NCI-H748 treated with DMSO at 0.1 percent for 48 hours (cell line): ENCODE results near the gene TBC1D4.

ENCODE experiments used
- DNase-seq: peaks from one replicate; lab custom pipeline; 2025; lab: John Stamatoyannopoulos, UW

TBC1D4 gene

GRCh38 chr13:75482070-75482819 lies at the start of gene TBC1D4:
Gene TBC1D4 (minus strand): TSS chr13:75482169. CDS start chr13:75481767, 402 bp downstream.
- peak; percentile 75 for DNase-seq

- no peak for DNase-seq
Observed at GRCh38 chr13:75530549-75530961, 48.6 kb upstream of the TBC1D4 start.

- DNase-seq = no peak
Observed at GRCh38 chr13:75521956-75522355, 40.0 kb upstream of the TBC1D4 start.

GRCh38 chr13:75518439-75519088 lies 36.6 kb upstream of the TBC1D4 start:
- DNase-seq = no peak

GRCh38 chr13:75514080-75514995 lies 32.4 kb upstream of the TBC1D4 start:
- DNase-seq = no peak

- DNase-seq = no peak
Observed at GRCh38 chr13:75513271-75513670, 31.3 kb upstream of the TBC1D4 start.

- DNase-seq = no peak
Observed at GRCh38 chr13:75512253-75512652, 30.3 kb upstream of the TBC1D4 start.

GRCh38 chr13:75511051-75511625 lies 29.2 kb upstream of the TBC1D4 start:
- no peak for DNase-seq

GRCh38 chr13:75508002-75508548 lies 26.1 kb upstream of the TBC1D4 start:
- DNase-seq = no peak

- no peak for DNase-seq
Observed at GRCh38 chr13:75507027-75508001, 25.3 kb upstream of the TBC1D4 start.

- DNase-seq = no peak
Observed at GRCh38 chr13:75506018-75506417, 24.0 kb upstream of the TBC1D4 start.

- no peak for DNase-seq
Observed at GRCh38 chr13:75505327-75505726, 23.4 kb upstream of the TBC1D4 start.

GRCh38 chr13:75495938-75496337 lies 14.0 kb upstream of the TBC1D4 start:
- no peak for DNase-seq

GRCh38 chr13:75494491-75494890 lies 12.5 kb upstream of the TBC1D4 start:
- no peak for DNase-seq

GRCh38 chr13:75493156-75493555 lies 11.2 kb upstream of the TBC1D4 start:
- DNase-seq = no peak

GRCh38 chr13:75492389-75492788 lies 10.4 kb upstream of the TBC1D4 start:
- DNase-seq = no peak

- no peak for DNase-seq
Observed at GRCh38 chr13:75491376-75491775, 9.4 kb upstream of the TBC1D4 start.

GRCh38 chr13:75489502-75490263 lies 7.7 kb upstream of the TBC1D4 start:
- DNase-seq = no peak

GRCh38 chr13:75486146-75487062 lies 4.4 kb upstream of the TBC1D4 start:
- no peak for DNase-seq
